HepG2 (cell line): ENCODE data around the gene LTB4R2. TPM values are rescaled to one million over a fixed set of nuclear protein-coding genes. Genes with fewer than 3 reads are reported as not detected.

Experiments used
- CREB3 ChIP-seq: sonication (generic); formaldehyde crosslinking; IDR thresholded peaks from 2 replicates; pipeline ENCODE4 v1.5.0; 2020; ENCODE audit warnings: missing genetic modification reagents
- ETV5 ChIP-seq: IDR thresholded peaks from 2 replicates; pipeline ENCODE4 v1.6.1; 2018; ENCODE audit warnings: missing biosample characterization, missing genetic modification reagents, inconsistent platforms, borderline replicate concordance
- MAFG ChIP-seq: sonication (generic); formaldehyde crosslinking; IDR thresholded peaks from 2 replicates; pipeline ENCODE4 v1.5.1; 2020; ENCODE audit warnings: mild to moderate bottlenecking, missing genetic modification reagents
- MXD4 ChIP-seq: IDR thresholded peaks from 2 replicates; pipeline ENCODE4 v1.6.1; 2016; ENCODE audit warnings: mild to moderate bottlenecking, missing biosample characterization, missing genetic modification reagents
- MYC ChIP-seq: sonication (generic); formaldehyde crosslinking; IDR thresholded peaks from 2 replicates; pipeline ENCODE4 v1.9.0; 2021; ENCODE audit warnings: missing genetic modification reagents, borderline replicate concordance
- NCOR1 ChIP-seq: fragments of 200-600 bp; sonication (generic); IDR thresholded peaks from 2 replicates; pipeline ENCODE4 v1.7.0; 2017; ENCODE audit warnings: antibody characterized with exemption, low read length, borderline replicate concordance
- TRIM24 ChIP-seq: sonication (generic); formaldehyde crosslinking; IDR thresholded peaks from 2 replicates; pipeline ENCODE4 v1.8.0; 2022; ENCODE audit warnings: mild to moderate bottlenecking, missing genetic modification reagents
- ZBTB37 ChIP-seq: sonication (generic); formaldehyde crosslinking; IDR thresholded peaks from 2 replicates; pipeline ENCODE4 v1.4.0; 2020; ENCODE audit warnings: mild to moderate bottlenecking, missing genetic modification reagents
- ZNF234 ChIP-seq: sonication (generic); formaldehyde crosslinking; conservative IDR thresholded peaks from 2 replicates; pipeline ENCODE4 v1.5.1; 2020; ENCODE audit warnings: mild to moderate bottlenecking, missing genetic modification reagents
- ZNF383 ChIP-seq: sonication (generic); formaldehyde crosslinking; IDR thresholded peaks from 2 replicates; pipeline ENCODE4 v1.4.0; 2020; ENCODE audit warnings: missing genetic modification reagents, mild to moderate bottlenecking, borderline replicate concordance
- ZNF407 ChIP-seq: sonication (generic); formaldehyde crosslinking; IDR thresholded peaks from one replicate; pipeline ENCODE4 v1.5.1; 2020; ENCODE audit warnings: mild to moderate bottlenecking, missing genetic modification reagents; ENCODE audit errors: not compliant biosample characterization
- ZNF687 ChIP-seq: sonication (generic); formaldehyde crosslinking; IDR thresholded peaks from 2 replicates; pipeline ENCODE4 v1.5.1; 2020; ENCODE audit warnings: mild to moderate bottlenecking, missing genetic modification reagents, moderate library complexity
- ZNF772 ChIP-seq: sonication (generic); formaldehyde crosslinking; IDR thresholded peaks from 2 replicates; pipeline ENCODE4 v1.5.0; 2020; ENCODE audit warnings: mild to moderate bottlenecking, missing genetic modification reagents
- ZNF891 ChIP-seq: sonication (generic); formaldehyde crosslinking; IDR thresholded peaks from 2 replicates; pipeline ENCODE4 v1.5.0; 2020; ENCODE audit warnings: mild to moderate bottlenecking, missing genetic modification reagents
- polyA plus RNA-seq, 8 experiments: library from polyadenylated mRNA; depleted of rRNA in 3 of 8; stranded (reverse) in 7 of 8; unstranded in 1 of 8; fragments of >200 nt; fragmentation: Illumina TruSeq in 4 of 8; extraction: Trizol in 4 of 8; gene quantifications; 2 replicates each; pipeline versions ENCODE4 v1.2.1 to v1.2.3, GENCODE V29; 2011 to 2016; ENCODE audit warnings: low read depth in 4 of 8, missing spikeins in 1 of 8, mixed read lengths in 1 of 8; ENCODE audit not compliant: insufficient read depth in 1 of 8
- total RNA-seq, 5 experiments: library from RNA; depleted of rRNA; stranded (reverse); fragments of >200 nt; fragmentation: Illumina TruSeq; extraction: Trizol; gene quantifications; 2 replicates each; pipeline ENCODE4 v1.2.3, GENCODE V29; 2016; ENCODE audit warnings: low read depth in 1 of 5

LTB4R2 gene
- total and polyA plus RNA-seq, 2 of the 13 experiments (the other 11 are each of a cell fraction or from before 2014, with no cell fraction given), result 3.9 to 6.9 TPM

- peak; percentile 99 for TF ChIP-seq ZNF687 (CRISPR knock-in tag)
- peak; percentile 90; the same call in 1 of the 2 replicates for TF ChIP-seq ZNF383
- TF ChIP-seq NCOR1, result no peak
- peak; percentile 14; the same call in 1 of the 2 replicates for TF ChIP-seq ETV5 (CRISPR knock-in tag)
- peak; percentile 71 for TF ChIP-seq ZNF407 (CRISPR knock-in tag)
- TF ChIP-seq ZNF891 (CRISPR knock-in tag), result no peak; the same call in 1 of the 2 replicates
- no peak for TF ChIP-seq ZNF234 (CRISPR knock-in tag)
- TF ChIP-seq ZNF772 (CRISPR knock-in tag), result peak; percentile 94; the same call in 1 of the 2 replicates
- TF ChIP-seq MAFG (CRISPR knock-in tag), result peak; percentile 71
- peak; percentile 63 for TF ChIP-seq MYC (CRISPR knock-in tag)
- TF ChIP-seq TRIM24 (CRISPR knock-in tag), result no peak
- peak; percentile 91; the same call in 1 of the 2 replicates for TF ChIP-seq MXD4 (CRISPR knock-in tag)
- TF ChIP-seq ZBTB37 (CRISPR knock-in tag), result no peak
- no peak for TF ChIP-seq CREB3 (CRISPR knock-in tag)
Observed at GRCh38 chr14:24332268-24332993, 22.5 kb downstream of the LTB4R2 start (continued).
